ENCODE data around the gene PUSL1.

PUSL1 gene

DNA sequence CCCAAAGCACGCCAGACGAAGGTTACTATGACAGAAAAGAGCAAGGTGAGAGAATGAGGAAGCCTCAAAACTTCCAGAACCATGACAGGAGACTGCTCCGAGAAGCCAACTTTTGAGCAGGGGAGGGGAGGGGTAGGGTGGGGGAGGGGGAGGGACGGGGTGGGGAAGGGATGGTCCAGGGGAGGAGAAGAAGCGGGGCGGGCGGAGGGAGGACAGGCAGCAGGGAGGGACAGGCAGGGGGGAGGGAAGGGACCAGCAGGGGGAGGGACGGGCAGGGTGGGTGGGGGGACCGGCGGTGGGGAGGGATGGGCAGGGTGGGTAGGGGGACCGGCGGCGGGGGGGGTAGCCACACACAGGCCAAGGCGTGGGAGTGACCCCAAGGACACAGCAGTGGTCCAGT lies 14.0 kb downstream of the PUSL1 start:
- Mint-ChIP-seq H3K4me3 (peak overlapping the region; percentile 83), H3K27me3 (ENCODE audit: low read depth, poor library complexity) (peaks cover 7% of the 10 kb centered on the region), H3K36me3 (ENCODE audit: low read depth) (peaks cover 8% of the 10 kb centered on the region), H3K9me3 (no peaks in the 10 kb centered on the region), H3K4me1 (peaks cover 42% of the 10 kb centered on the region), H3K27ac (peak overlapping the region; percentile 97)
- TF ChIP-seq, protein P1, sequence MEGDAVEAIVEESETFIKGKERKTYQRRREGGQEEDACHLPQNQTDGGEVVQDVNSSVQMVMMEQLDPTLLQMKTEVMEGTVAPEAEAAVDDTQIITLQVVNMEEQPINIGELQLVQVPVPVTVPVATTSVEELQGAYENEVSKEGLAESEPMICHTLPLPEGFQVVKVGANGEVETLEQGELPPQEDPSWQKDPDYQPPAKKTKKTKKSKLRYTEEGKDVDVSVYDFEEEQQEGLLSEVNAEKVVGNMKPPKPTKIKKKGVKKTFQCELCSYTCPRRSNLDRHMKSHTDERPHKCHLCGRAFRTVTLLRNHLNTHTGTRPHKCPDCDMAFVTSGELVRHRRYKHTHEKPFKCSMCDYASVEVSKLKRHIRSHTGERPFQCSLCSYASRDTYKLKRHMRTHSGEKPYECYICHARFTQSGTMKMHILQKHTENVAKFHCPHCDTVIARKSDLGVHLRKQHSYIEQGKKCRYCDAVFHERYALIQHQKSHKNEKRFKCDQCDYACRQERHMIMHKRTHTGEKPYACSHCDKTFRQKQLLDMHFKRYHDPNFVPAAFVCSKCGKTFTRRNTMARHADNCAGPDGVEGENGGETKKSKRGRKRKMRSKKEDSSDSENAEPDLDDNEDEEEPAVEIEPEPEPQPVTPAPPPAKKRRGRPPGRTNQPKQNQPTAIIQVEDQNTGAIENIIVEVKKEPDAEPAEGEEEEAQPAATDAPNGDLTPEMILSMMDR (IDR thresholded peaks at IDR 0.05): no peak
- no peak for DNase-seq

DNA sequence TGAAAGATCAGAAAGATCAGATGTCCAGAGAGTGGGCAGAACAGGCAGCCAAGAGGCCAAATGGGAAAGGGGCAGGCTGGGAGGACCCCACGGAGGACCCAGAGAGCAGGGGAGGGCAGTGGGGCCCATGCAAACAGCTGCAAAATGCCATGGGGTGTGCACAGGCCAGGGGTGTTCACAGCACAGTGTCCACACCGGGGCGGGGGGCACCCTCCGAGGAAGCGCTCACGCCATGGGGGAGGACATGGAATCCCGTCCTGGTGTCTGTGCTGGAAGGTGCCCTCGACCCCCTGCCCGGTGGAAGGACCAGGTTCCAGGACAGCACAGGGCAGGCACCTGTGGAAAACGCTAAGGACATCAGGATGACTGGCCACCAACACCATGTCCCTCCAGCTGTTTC lies 14.6 kb downstream of the PUSL1 start:
- TF ChIP-seq, protein P1 (IDR thresholded peaks at IDR 0.05): no peak
- Mint-ChIP-seq H3K27ac (peak overlapping the region; percentile 97), H3K27me3 (ENCODE audit: low read depth, poor library complexity) (peaks cover 7% of the 10 kb centered on the region), H3K4me3 (peak overlapping the region; percentile 93), H3K36me3 (ENCODE audit: low read depth) (peaks cover 6% of the 10 kb centered on the region), H3K9me3 (no peaks in the 10 kb centered on the region), H3K4me1 (peaks cover 38% of the 10 kb centered on the region)
- no peak for DNase-seq

DNA sequence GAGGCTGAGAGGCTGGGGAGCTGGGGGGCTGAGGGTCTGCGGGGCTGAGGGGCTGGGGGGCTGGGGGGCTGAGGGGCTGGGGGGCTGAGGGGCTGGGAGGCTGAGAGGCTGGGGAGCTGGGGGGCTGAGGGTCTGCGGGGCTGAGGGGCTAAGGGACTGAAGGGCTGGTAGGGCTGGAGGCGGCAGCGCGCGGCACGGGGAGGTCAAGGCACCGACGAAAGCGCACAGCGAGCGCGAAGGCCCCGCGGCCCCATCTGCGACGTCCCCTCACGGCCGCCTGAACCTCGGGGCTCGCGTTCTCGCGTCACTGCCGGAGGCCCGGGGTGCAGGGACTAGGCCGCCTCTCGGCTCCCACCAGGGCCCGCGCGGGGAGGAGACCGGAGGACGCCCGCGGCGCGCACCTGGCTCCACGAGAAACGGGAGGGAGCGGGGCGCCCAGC lies 15.7 kb downstream of the PUSL1 start:
- Mint-ChIP-seq H3K36me3 (ENCODE audit: low read depth) (peaks cover 4% of the 10 kb centered on the region), H3K4me3 (peak overlapping the region; percentile 85), H3K9me3 (no peaks in the 10 kb centered on the region), H3K4me1 (peaks cover 32% of the 10 kb centered on the region), H3K27ac (no peak overlapping the region), H3K27me3 (ENCODE audit: low read depth, poor library complexity) (peaks cover 7% of the 10 kb centered on the region)
- TF ChIP-seq, protein P1 (IDR thresholded peaks at IDR 0.05): no peak
- no peak for DNase-seq

DNA sequence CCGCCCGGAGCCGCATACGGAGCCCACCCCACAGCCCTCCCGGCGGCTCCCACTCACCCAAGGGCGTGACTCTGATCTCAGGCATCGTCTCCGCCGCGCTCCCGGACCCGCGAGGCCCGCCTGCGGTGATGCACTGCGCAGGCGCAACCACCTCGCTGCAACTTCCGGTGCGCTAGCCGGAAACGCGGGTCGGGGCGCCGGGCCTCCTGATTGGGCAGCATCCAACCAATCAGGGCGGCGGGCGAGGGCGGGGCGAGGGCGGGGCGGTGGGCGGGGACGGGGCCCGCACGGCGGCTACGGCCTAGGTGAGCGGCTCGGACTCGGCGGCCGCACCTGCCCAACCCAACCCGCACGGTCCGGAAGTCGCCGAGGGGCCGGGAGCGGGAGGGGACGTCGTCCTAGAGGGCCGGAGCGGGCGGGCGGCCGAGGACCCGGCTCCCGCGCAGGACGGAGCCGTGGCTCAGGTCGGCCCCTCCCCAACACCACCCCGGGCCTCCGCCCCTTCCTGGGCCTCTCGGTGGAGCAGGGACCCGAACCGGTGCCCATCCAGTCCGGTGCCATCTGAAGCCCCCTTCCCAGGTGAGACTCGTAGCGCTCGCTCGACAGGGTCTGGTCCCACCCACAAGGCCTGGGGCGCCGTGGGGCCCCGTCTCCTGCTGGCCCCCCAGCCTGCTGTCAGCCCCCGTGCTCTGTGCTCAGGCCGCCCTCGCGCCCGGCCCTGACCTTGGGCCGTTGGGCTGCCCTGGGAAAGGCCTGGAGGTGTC lies 16.3 kb downstream of the PUSL1 start, which contains the start of the genes CPTP and INTS11:
TSS of gene CPTP (plus strand) at position 279 of the 764 bp plus-strand sequence. CDS start 2,109 bp downstream, outside the sequence.
TSS of gene INTS11 (minus strand) at position 137 of the 764 bp plus-strand sequence. CDS start at position 85, 52 bp downstream.
- Mint-ChIP-seq H3K27ac (peak within 1 kb of the TSS; percentile 94), H3K4me1 (peaks cover 26% of the 10 kb centered on the region), H3K36me3 (ENCODE audit: low read depth) (no peaks in the 10 kb centered on the region), H3K4me3 (peak within 1 kb of the TSS; percentile 93), H3K9me3 (no peaks in the 10 kb centered on the region), H3K27me3 (ENCODE audit: low read depth, poor library complexity) (peaks cover 7% of the 10 kb centered on the region)
- peak; percentile 95 for DNase-seq
- TF ChIP-seq, protein P1 (IDR thresholded peaks at IDR 0.05): no peak

DNA sequence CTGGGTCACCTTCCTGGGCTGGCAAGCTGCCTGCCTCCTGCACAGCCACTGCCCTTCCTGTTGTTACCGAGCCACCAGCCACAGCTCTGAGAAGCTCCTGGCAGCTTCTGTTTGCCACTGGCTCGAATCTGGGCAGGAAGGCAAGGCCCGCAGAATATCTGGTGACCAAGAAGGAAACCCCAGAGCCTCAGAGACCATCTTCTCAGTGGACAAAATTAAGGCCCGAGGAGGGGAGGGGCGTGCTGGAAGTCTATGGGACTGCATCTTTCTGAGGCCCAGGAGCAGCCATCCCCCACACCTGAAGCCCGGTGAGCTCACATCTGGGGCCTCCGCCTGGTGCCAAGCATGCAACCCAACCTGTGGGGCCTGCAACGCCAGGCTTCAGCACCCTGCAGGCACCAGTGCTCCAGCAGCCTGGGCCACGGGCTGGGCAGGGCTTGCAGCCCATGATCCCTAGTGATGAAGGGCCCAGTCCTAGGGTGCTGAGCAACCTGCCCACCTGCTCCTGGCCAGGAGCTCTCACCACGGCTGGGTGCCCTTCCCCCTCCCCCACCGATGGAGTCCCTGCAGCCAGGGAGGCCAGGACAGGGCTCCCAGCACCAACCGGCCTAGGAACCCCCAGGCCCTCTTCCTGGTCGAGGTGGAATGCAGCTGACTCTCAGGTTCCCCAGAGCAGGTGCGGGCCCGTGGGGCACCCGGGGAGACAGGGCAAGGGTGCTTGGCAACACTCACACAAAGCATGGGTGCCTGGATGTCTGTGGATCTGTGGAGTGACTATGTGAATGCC lies 17.1 kb downstream of the PUSL1 start:
- peaks cover 7% of the 10 kb centered on the region for H3K27me3 Mint-ChIP-seq (ENCODE audit: low read depth, poor library complexity)
- H3K27ac Mint-ChIP-seq: no peak overlapping the region
- H3K4me3 Mint-ChIP-seq: peak overlapping the region; percentile 79
- H3K36me3 Mint-ChIP-seq (ENCODE audit: low read depth): no peaks in the 10 kb centered on the region
- TF ChIP-seq, protein P1 (IDR thresholded peaks at IDR 0.05): no peak
- no peaks in the 10 kb centered on the region for H3K9me3 Mint-ChIP-seq
- H3K4me1 Mint-ChIP-seq: peaks cover 20% of the 10 kb centered on the region
- DNase-seq: no peak
